Dendritic cell treated with granulocyte-macrophage colony-stimulating factor and Interleukin-4, amounts not matched to agents 40 ng/mL and 50 ng/mL, for 4 days (primary cell): ENCODE results near the gene CIDEC.

Experiments
- H3K27ac Mint-ChIP-seq: one replicate; pipeline ENCODE4 v1.8.0; 2022; ENCODE audit warnings: mild to moderate bottlenecking, mixed read lengths
- H3K27me3 Mint-ChIP-seq: one replicate; pipeline ENCODE4 v1.8.0; 2022; ENCODE audit warnings: mild to moderate bottlenecking, mixed read lengths
- H3K36me3 Mint-ChIP-seq: one replicate; pipeline ENCODE4 v1.8.0; 2022; ENCODE audit warnings: low read depth, mixed read lengths
- H3K4me1 Mint-ChIP-seq: one replicate; pipeline ENCODE4 v1.8.0; 2022; ENCODE audit warnings: low read depth, mixed read lengths
- H3K4me3 Mint-ChIP-seq: one replicate; pipeline ENCODE4 v1.8.0; 2022; ENCODE audit warnings: mild to moderate bottlenecking, moderate library complexity, mixed read lengths
- H3K9me3 Mint-ChIP-seq: one replicate; pipeline ENCODE4 v1.8.0; 2022; ENCODE audit warnings: mixed read lengths
- intact Hi-C: fragments of 100-400 bp; cut with micrococcal nuclease; formaldehyde crosslinking; loops from one replicate; pipeline ENCODE4 v1.15.0; 2022

Gene CIDEC

GRCh38 chr3:9837701-9838582 lies 42.1 kb downstream of the CIDEC start:
- H3K36me3 Mint-ChIP-seq = peaks cover 96% of the 10 kb centered on the region
- intact Hi-C loops = no loop called here
- no peaks in the 10 kb centered on the region for H3K27me3 Mint-ChIP-seq

GRCh38 chr3:9834520-9835380 lies 45.3 kb downstream of the CIDEC start:
- no peaks in the 10 kb centered on the region for H3K9me3 Mint-ChIP-seq
- H3K36me3 Mint-ChIP-seq = peaks cover 93% of the 10 kb centered on the region
- no peaks in the 10 kb centered on the region for H3K27me3 Mint-ChIP-seq
- H3K27ac Mint-ChIP-seq = no peak overlapping the region
- peaks cover 12% of the 10 kb centered on the region for H3K4me1 Mint-ChIP-seq
- intact Hi-C loops = no loop called here
- H3K4me3 Mint-ChIP-seq = no peak overlapping the region

More at GRCh38 chr3:9837701-9838582, 42.1 kb downstream of the CIDEC start:
- peaks cover 24% of the 10 kb centered on the region for H3K4me1 Mint-ChIP-seq
- H3K4me3 Mint-ChIP-seq = no peak overlapping the region
- no peaks in the 10 kb centered on the region for H3K9me3 Mint-ChIP-seq
- H3K27ac Mint-ChIP-seq = peak overlapping the region; percentile 33

GRCh38 chr3:9833078-9833477 lies 47.0 kb downstream of the CIDEC start:
- Mint-ChIP-seq H3K4me3 (no peak overlapping the region), H3K27ac (no peak overlapping the region), H3K9me3 (no peaks in the 10 kb centered on the region), H3K4me1 (peaks cover 5% of the 10 kb centered on the region), H3K27me3 (no peaks in the 10 kb centered on the region), H3K36me3 (peaks cover 94% of the 10 kb centered on the region)
- intact Hi-C loops = no loop called here

DNA sequence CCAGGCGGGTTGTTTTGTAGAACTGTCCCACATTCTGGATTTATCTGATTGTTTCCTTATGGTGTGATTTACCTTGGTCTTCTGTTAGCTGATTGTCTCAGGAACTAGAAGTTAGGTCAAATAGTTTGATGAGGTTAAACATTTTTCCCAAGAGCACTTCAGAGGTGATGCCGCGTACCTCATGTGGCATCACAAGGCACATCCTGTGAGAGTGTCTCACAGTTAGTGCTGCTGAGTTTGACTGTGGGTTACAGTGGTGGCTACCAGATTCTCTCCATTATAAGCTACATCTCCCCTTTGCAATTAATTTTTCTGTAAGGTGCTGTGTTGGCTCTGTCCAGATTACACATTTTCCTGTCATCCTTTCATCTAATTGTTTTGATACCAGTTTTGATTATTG lies 48.8 kb downstream of the CIDEC start:
- intact Hi-C loops = no loop called here
- H3K36me3 Mint-ChIP-seq = peaks cover 91% of the 10 kb centered on the region
- H3K27ac Mint-ChIP-seq = no peak overlapping the region
- H3K9me3 Mint-ChIP-seq = no peaks in the 10 kb centered on the region
- no peak overlapping the region for H3K4me3 Mint-ChIP-seq
- H3K27me3 Mint-ChIP-seq = no peaks in the 10 kb centered on the region
- H3K4me1 Mint-ChIP-seq = peaks cover 6% of the 10 kb centered on the region

DNA sequence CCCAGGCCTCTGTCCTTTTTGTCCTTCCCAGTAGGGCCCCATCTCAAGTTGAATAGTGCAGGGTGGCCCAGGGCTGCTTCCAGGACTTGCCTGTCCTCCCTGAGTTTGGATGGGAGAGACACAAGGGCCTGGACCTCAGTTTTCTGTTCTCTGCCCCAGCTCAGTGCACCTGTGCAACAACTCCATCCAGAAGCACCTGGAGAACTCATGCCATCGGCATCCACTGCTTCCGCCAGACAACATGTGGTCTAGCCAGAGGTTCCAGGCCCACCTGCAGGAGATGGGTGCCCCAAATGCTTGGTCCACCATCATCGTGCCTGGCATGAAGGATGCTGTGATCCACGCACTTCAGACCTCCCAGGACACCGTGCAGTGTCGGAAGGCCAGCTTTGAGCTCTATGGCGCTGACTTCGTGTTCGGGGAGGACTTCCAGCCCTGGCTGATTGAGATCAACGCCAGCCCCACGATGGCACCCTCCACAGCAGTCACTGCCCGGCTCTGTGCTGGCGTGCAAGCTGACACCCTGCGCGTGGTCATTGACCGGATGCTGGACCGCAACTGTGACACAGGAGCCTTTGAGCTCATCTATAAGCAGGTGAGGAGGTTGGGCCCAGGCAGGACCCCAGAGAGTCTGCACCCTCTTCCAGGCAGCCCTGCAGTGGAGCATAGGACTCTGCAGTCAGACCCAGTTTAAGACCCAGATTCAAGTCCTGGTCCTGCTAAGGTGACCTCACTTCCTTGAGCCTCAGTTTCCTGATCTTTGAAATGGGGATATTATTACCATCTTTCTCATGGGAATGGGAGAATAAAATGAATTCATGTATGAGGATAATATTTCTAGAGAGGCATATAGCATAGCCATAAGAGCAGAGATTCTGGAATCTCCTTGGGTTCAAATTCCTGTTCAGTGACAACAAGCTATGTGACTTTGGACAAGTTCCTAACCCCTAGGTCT lies 51.0 kb downstream of the CIDEC start:
- no peaks in the 10 kb centered on the region for H3K27me3 Mint-ChIP-seq
- H3K36me3 Mint-ChIP-seq = peaks cover 80% of the 10 kb centered on the region
- no peak overlapping the region for H3K4me3 Mint-ChIP-seq
- H3K4me1 Mint-ChIP-seq = peaks cover 6% of the 10 kb centered on the region
- no peak overlapping the region for H3K27ac Mint-ChIP-seq
- intact Hi-C loops = no loop called here
- no peaks in the 10 kb centered on the region for H3K9me3 Mint-ChIP-seq

- no peaks in the 10 kb centered on the region for H3K27me3 Mint-ChIP-seq
- peaks cover 59% of the 10 kb centered on the region for H3K36me3 Mint-ChIP-seq
- H3K4me3 Mint-ChIP-seq = no peak overlapping the region
- intact Hi-C loops = no loop called here
- no peaks in the 10 kb centered on the region for H3K9me3 Mint-ChIP-seq
- no peak overlapping the region for H3K27ac Mint-ChIP-seq
- peaks cover 6% of the 10 kb centered on the region for H3K4me1 Mint-ChIP-seq
These were observed 53.1 kb downstream of the CIDEC start for GRCh38 chr3:9826815-9827573.

- intact Hi-C loops = no loop called here
- no peak overlapping the region for H3K27ac Mint-ChIP-seq
- peaks cover 57% of the 10 kb centered on the region for H3K36me3 Mint-ChIP-seq
- H3K9me3 Mint-ChIP-seq = no peaks in the 10 kb centered on the region
- H3K4me3 Mint-ChIP-seq = no peak overlapping the region
- H3K27me3 Mint-ChIP-seq = no peaks in the 10 kb centered on the region
- peaks cover 6% of the 10 kb centered on the region for H3K4me1 Mint-ChIP-seq
These were observed 54.5 kb downstream of the CIDEC start for GRCh38 chr3:9825451-9826040.

- Mint-ChIP-seq H3K27me3 (no peaks in the 10 kb centered on the region), H3K27ac (no peak overlapping the region), H3K4me3 (no peak overlapping the region), H3K9me3 (no peaks in the 10 kb centered on the region), H3K36me3 (peaks cover 55% of the 10 kb centered on the region), H3K4me1 (no peaks in the 10 kb centered on the region)
- intact Hi-C loops = no loop called here
These were observed 59.1 kb downstream of the CIDEC start for GRCh38 chr3:9820946-9821345.

GRCh38 chr3:9820543-9820942 lies 59.5 kb downstream of the CIDEC start:
- Mint-ChIP-seq H3K4me3 (no peak overlapping the region), H3K27me3 (no peaks in the 10 kb centered on the region), H3K4me1 (no peaks in the 10 kb centered on the region), H3K9me3 (no peaks in the 10 kb centered on the region), H3K36me3 (peaks cover 54% of the 10 kb centered on the region), H3K27ac (no peak overlapping the region)
- intact Hi-C loops = no loop called here

GRCh38 chr3:9818666-9819335 lies 61.3 kb downstream of the CIDEC start:
- Mint-ChIP-seq H3K9me3 (no peaks in the 10 kb centered on the region), H3K27me3 (no peaks in the 10 kb centered on the region), H3K4me1 (no peaks in the 10 kb centered on the region), H3K27ac (no peak overlapping the region), H3K4me3 (no peak overlapping the region), H3K36me3 (peaks cover 62% of the 10 kb centered on the region)
- intact Hi-C loops = no loop called here

DNA sequence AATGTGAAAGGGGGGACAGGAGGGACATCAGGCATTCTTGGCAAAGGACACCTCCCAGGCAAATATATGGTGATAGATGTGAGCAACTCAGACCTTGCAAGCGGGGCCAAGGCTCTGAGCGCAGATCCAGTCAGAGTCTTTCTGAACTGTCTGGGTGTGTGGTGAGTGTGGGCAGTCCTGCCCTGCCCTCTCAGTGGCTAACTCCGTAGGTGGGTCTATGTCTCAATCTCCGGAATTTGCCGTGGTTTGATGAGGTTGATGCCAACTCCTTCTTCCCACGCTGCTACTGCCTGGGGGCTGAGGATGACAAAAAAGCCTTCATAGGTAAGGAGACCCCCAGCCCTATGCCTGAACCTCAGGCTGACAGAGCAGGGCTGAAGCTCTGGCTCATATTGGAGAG lies 62.6 kb downstream of the CIDEC start:
- Mint-ChIP-seq H3K4me3 (no peak overlapping the region), H3K9me3 (no peaks in the 10 kb centered on the region), H3K4me1 (no peaks in the 10 kb centered on the region), H3K27me3 (no peaks in the 10 kb centered on the region), H3K27ac (no peak overlapping the region), H3K36me3 (peaks cover 73% of the 10 kb centered on the region)
- intact Hi-C loops = no loop called here
